A549 (cell line): ENCODE measurements around the gene PPME1. TPM values are rescaled to one million over a fixed set of nuclear protein-coding genes. Genes with fewer than 3 reads are reported as not detected.
A peak's percentile ranks its signal among the peaks of the same experiment; 100 is the strongest.

ENCODE experiments used
- ATAC-seq, 2 experiments: fragments of 200-7000 bp in 1 of 2; fragments of >200 bp in 1 of 2; cut with Nextera tagmentation in 1 of 2; cut with Tn5 transposase in 1 of 2; 3 replicates each; pipeline versions ENCODE4 v1.8.0 to v1.9.1; 2018 to 2020; ENCODE audit warnings: mild to moderate bottlenecking in 1 of 2, moderate library complexity in 1 of 2
- CTCF ChIA-PET: fragments of 300-600 bp; sonication (Branson Sonifier 250); formaldehyde crosslinking; extraction: SDS; loops from one replicate; lab custom pipeline; 2021; ENCODE audit warnings: antibody characterized with exemption, inconsistent platforms; lab: Yijun Ruan, JAX
- POLR2A ChIA-PET: fragments of 350-600 bp; formaldehyde crosslinking; extraction: SDS; loops from one replicate; lab custom pipeline; 2021; ENCODE audit warnings: antibody characterized with exemption, inconsistent platforms; lab: Yijun Ruan, JAX
- DNase-seq, 2 experiments: peaks; one replicate each; pipeline versions ENCODE4 v3.0.0 to v3.0.0-alpha.2; 2011 to 2016; ENCODE audit warnings: low read depth in 1 of 2, low spot score in 1 of 2
- FAIRE-seq: peaks from 2 replicates; lab custom pipeline; 2011; peaks lifted over from hg19 to GRCh38; lab: Jason Lieb, UNC
- H3K27ac ChIP-seq, 2 experiments: fragments of >200 bp; sonication (Bioruptor Twin); formaldehyde crosslinking; 3 replicates each; pipeline ENCODE4 v1.5.1; 2016 to 2017
- H3K4me1 ChIP-seq: fragments of >200 bp; sonication (Bioruptor Twin); formaldehyde crosslinking; 3 replicates; pipeline ENCODE4 v1.6.1; 2016
- H3K4me2 ChIP-seq: fragments of >200 bp; sonication (Bioruptor Twin); formaldehyde crosslinking; 3 replicates; pipeline ENCODE4 v1.6.1; 2016
- H3K4me3 ChIP-seq: fragments of >200 bp; sonication (Bioruptor Twin); formaldehyde crosslinking; 3 replicates; pipeline ENCODE4 v1.5.1; 2016
- H3K9me3 ChIP-seq: fragments of >200 bp; sonication (Bioruptor Twin); formaldehyde crosslinking; 3 replicates; pipeline ENCODE4 v1.6.1; 2016
- CBX8 ChIP-seq: fragments of 200-600 bp; sonication (generic); IDR thresholded peaks from 2 replicates; pipeline ENCODE4 v1.6.1; 2016
- CEBPB ChIP-seq, 2 experiments: fragments of >200 bp in 1 of 2; sonication (Bioruptor Twin) in 1 of 2; formaldehyde crosslinking in 1 of 2; IDR thresholded peaks; 2 replicates each; pipeline ENCODE4 v1.6.1; 2012 to 2016
- CHD4 ChIP-seq: fragments of 200-600 bp; sonication (generic); IDR thresholded peaks from 2 replicates; pipeline ENCODE4 v1.6.1; 2016; ENCODE audit warnings: antibody characterized with exemption, mild to moderate bottlenecking, borderline replicate concordance
- CTCF ChIP-seq: fragments of >200 bp; sonication (Bioruptor Twin); formaldehyde crosslinking; IDR thresholded peaks from 3 replicates; pipeline ENCODE4 v1.5.1; 2016
- FOSL2 ChIP-seq, 2 experiments: fragments of 450-650 bp in 1 of 2; fragments of >200 bp in 1 of 2; sonication (Bioruptor Twin) in 1 of 2; formaldehyde crosslinking; IDR thresholded peaks; 2 replicates each; pipeline versions ENCODE4 v1.5.0 to v1.6.1; 2016 to 2020; ENCODE audit warnings: mild to moderate bottlenecking in 1 of 2, moderate library complexity in 1 of 2
- GATA3 ChIP-seq: IDR thresholded peaks from 2 replicates; pipeline ENCODE4 v1.6.1; 2012; ENCODE audit warnings: borderline replicate concordance
- HOXB5 ChIP-seq: fragments of 250-450 bp; sonication (Bioruptor Pico); IDR thresholded peaks from 2 replicates; pipeline ENCODE4 v1.5.0; 2020; ENCODE audit warnings: mild to moderate bottlenecking, moderate library complexity
- JUNB ChIP-seq: fragments of >200 bp; sonication (Bioruptor Twin); formaldehyde crosslinking; IDR thresholded peaks from 2 replicates; pipeline ENCODE4 v1.6.1; 2016
- KDM1A ChIP-seq: fragments of 200-600 bp; sonication (generic); IDR thresholded peaks from 2 replicates; pipeline ENCODE4 v1.6.1; 2016; ENCODE audit warnings: low read depth, mild to moderate bottlenecking
- KDM5A ChIP-seq: fragments of 200-600 bp; sonication (generic); IDR thresholded peaks from 2 replicates; pipeline ENCODE4 v1.6.1; 2016; ENCODE audit warnings: antibody characterized with exemption, mild to moderate bottlenecking
- MAZ ChIP-seq: fragments of 150-350 bp; IDR thresholded peaks from 2 replicates; pipeline ENCODE4 v1.6.1; 2014; ENCODE audit warnings: antibody characterized with exemption, low read depth, low read length, borderline replicate concordance
- MYC ChIP-seq: IDR thresholded peaks from 2 replicates; pipeline ENCODE4 v1.6.1; 2012; ENCODE audit warnings: mild to moderate bottlenecking, inconsistent platforms, low read length, improper control_type of control experiment, borderline replicate concordance
- NFE2L2 ChIP-seq: fragments of 150-350 bp; conservative IDR thresholded peaks from 2 replicates; pipeline ENCODE4 v1.6.1; 2014; ENCODE audit warnings: low read length
- PHF8 ChIP-seq: fragments of 200-600 bp; sonication (generic); IDR thresholded peaks from 2 replicates; pipeline ENCODE4 v1.6.1; 2016; ENCODE audit warnings: low read depth, mild to moderate bottlenecking, antibody characterized with exemption, moderate library complexity, borderline replicate concordance
- POLR2AphosphoS2 ChIP-seq: conservative IDR thresholded peaks from 2 replicates; pipeline ENCODE4 v1.6.1; 2012; ENCODE audit warnings: low read length, improper control_type of control experiment, inconsistent platforms
- RFX5 ChIP-seq: fragments of 450-650 bp; IDR thresholded peaks from 2 replicates; pipeline ENCODE4 v1.7.1; 2014; ENCODE audit warnings: antibody characterized with exemption, mild to moderate bottlenecking, moderate library complexity
- SREBF2 ChIP-seq: fragments of 450-650 bp; IDR thresholded peaks from 2 replicates; pipeline ENCODE4 v1.6.1; 2014; ENCODE audit warnings: mild to moderate bottlenecking, moderate library complexity
- ZNF302 ChIP-seq: fragments of 250-450 bp; sonication (Bioruptor Pico); IDR thresholded peaks from 2 replicates; pipeline ENCODE4 v1.9.0; 2021; ENCODE audit warnings: inconsistent platforms, mild to moderate bottlenecking, moderate library complexity
- ZSCAN20 ChIP-seq: fragments of 250-450 bp; sonication (Bioruptor Pico); IDR thresholded peaks from 2 replicates; pipeline ENCODE4 v1.8.0; 2022; ENCODE audit warnings: mild to moderate bottlenecking, moderate library complexity
- WGBS: methylation state at CpG from one replicate; pipeline ENCODE4 v1.1.6; 2017; ENCODE audit errors: missing lambda C conversion rate; 5-methylcytosine and 5-hydroxymethylcytosine counted together
- polyA plus RNA-seq, 4 experiments: library from polyadenylated mRNA; depleted of rRNA in 3 of 4; stranded (reverse); fragments of >200 nt; fragmentation: RNase III in 1 of 4; extraction: RNeasy Plus Mini Kit Qiagen cat#74134 plus additional on column Dnase treatment in 1 of 4; gene quantifications; 2 replicates in 3 of 4; 3 replicates in 1 of 4; pipeline ENCODE4 v1.2.3, GENCODE V29; 2011 to 2017
- TF ChIP-seq, protein P1 (sequence below): IDR thresholded peaks from 2 replicates; pipeline ENCODE4 v1.6.1; 2012
- TF ChIP-seq, protein P2 (sequence below): fragments of >200 bp; sonication (Bioruptor Twin); formaldehyde crosslinking; IDR thresholded peaks from 3 replicates; pipeline ENCODE4 v1.6.1; 2016
- TF ChIP-seq, protein P3 (sequence below): fragments of 250-450 bp; sonication (Bioruptor Pico); IDR thresholded peaks from 2 replicates; pipeline ENCODE4 v1.5.0; 2021; ENCODE audit warnings: mild to moderate bottlenecking, moderate library complexity, borderline replicate concordance
- TF ChIP-seq, protein P4 (sequence below): fragments of >200 bp; sonication (Bioruptor Twin); formaldehyde crosslinking; IDR thresholded peaks from 2 replicates; pipeline ENCODE4 v1.6.1; 2016

The PPME1 gene
- polyA plus RNA-seq, 2 of the 4 experiments (the other 2 are of a cell fraction), result 82.6 to 89.8 TPM

DNA sequence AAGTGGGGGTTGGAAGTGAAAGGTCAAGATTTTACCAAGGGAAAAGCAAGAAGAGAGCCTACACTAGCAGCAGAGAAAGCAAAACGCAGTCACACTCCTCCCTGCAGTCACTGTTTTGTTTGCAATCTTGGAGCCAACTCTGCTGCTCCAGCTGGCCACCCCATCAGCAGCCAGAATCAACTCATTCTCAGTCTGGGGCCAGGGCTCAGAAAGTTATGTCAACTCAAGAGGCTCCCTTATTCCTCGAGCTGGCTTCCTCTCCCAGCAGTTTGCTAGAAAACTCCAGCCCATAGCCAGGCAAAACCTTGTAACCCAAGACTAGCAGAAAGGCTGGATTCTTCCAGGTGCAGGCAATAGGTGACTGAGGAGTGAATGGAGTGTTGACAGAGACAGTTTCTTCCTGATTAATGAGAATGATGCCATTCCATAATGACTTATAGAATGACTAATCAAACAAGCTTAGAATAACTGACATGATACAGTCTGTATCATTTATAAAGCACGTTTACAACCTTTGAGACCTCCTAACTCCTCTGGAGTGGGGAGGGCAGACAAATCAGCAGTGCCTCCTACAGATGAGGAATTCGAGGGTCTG lies 87.0 kb downstream of the PPME1 start:
- FAIRE-seq, result no peak
- Histone ChIP-seq H3K4me3 (no peak overlapping the region), H3K9me3 (no peaks in the 10 kb centered on the region), H3K4me2 (peak overlapping the region; percentile 30), H3K27ac (peak overlapping the region; percentile 69 to 83), H3K4me1 (peaks cover 53% of the 10 kb centered on the region)
- peak in 1 of 2 experiments; percentile 32 for DNase-seq
- CTCF ChIA-PET, result interaction anchor here (0.8 to 15.6 kb wide), 6 partner anchors 10 to 312 kb away, joined by 3 to 331 read pairs (median 4); no protein-coding TSS in a partner anchor
- POLR2A ChIA-PET, result interaction anchor here (1.5 kb wide), 1 partner anchor 21 kb away, joined by 6 read pairs; no protein-coding TSS in a partner anchor
- 14% methylated on average over 4 of the region's 4 CpGs for WGBS
- TF ChIP-seq MYC (no peak), FOSL2 (IDR thresholded peaks at IDR 0.05) (no peak), FOSL2 (CRISPR knock-in tag; IDR thresholded peaks at IDR 0.05) (peak; percentile 44; the same call in 1 of the 2 replicates), CBX8 (no peak), ZNF302 (CRISPR knock-in tag) (no peak), KDM5A (no peak), JUNB (peak; percentile 51), GATA3 (peak; percentile 51; the same call in 1 of the 2 replicates), ZSCAN20 (no peak), POLR2AphosphoS2 (0 out of 2 replicates have a peak, but pooled peaks have one; percentile 33), PHF8 (no peak)
- TF ChIP-seq, protein P1, sequence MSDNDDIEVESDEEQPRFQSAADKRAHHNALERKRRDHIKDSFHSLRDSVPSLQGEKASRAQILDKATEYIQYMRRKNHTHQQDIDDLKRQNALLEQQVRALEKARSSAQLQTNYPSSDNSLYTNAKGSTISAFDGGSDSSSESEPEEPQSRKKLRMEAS, result peak; percentile 41
- TF ChIP-seq, protein P2, sequence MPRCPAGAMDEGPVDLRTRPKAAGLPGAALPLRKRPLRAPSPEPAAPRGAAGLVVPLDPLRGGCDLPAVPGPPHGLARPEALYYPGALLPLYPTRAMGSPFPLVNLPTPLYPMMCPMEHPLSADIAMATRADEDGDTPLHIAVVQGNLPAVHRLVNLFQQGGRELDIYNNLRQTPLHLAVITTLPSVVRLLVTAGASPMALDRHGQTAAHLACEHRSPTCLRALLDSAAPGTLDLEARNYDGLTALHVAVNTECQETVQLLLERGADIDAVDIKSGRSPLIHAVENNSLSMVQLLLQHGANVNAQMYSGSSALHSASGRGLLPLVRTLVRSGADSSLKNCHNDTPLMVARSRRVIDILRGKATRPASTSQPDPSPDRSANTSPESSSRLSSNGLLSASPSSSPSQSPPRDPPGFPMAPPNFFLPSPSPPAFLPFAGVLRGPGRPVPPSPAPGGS, result no peak
- ATAC-seq, result peak in 1 of 2 experiments; percentile 30; a peak in 3 of 6 replicates

GRCh38 chr11:74262725-74263124 lies 91.6 kb downstream of the PPME1 start:
- no peak for FAIRE-seq
- no peak for ATAC-seq
- no peak overlapping the region for H3K4me3 ChIP-seq
- H3K4me1 ChIP-seq, result peaks cover 64% of the 10 kb centered on the region
- no peaks in the 10 kb centered on the region for H3K9me3 ChIP-seq
- H3K4me2 ChIP-seq, result no peak overlapping the region
- WGBS, result 75% methylated on average over 2 of the region's 2 CpGs
- CTCF ChIA-PET, result interaction anchor here (1.3 to 15.6 kb wide), 2 partner anchors 35 to 183 kb away, joined by 3 to 331 read pairs; no protein-coding TSS in a partner anchor
- no peak for DNase-seq
- peak overlapping the region; percentile 22 to 81; a peak in 5 of 6 replicates for H3K27ac ChIP-seq
- POLR2A ChIA-PET, result no interaction called here
- TF ChIP-seq HOXB5 (CRISPR knock-in tag), result no peak
- TF ChIP-seq KDM1A, result no peak
- no peak for TF ChIP-seq CHD4
- TF ChIP-seq KDM5A, result no peak
- TF ChIP-seq, protein P2, result no peak
- TF ChIP-seq RFX5, result no peak
- TF ChIP-seq MAZ, result no peak
- TF ChIP-seq SREBF2, result no peak
- TF ChIP-seq NFE2L2, result no peak
- TF ChIP-seq, protein P3, sequence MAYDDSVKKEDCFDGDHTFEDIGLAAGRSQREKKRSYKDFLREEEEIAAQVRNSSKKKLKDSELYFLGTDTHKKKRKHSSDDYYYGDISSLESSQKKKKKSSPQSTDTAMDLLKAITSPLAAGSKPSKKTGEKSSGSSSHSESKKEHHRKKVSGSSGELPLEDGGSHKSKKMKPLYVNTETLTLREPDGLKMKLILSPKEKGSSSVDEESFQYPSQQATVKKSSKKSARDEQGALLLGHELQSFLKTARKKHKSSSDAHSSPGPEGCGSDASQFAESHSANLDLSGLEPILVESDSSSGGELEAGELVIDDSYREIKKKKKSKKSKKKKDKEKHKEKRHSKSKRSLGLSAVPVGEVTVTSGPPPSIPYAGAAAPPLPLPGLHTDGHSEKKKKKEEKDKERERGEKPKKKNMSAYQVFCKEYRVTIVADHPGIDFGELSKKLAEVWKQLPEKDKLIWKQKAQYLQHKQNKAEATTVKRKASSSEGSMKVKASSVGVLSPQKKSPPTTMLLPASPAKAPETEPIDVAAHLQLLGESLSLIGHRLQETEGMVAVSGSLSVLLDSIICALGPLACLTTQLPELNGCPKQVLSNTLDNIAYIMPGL, result no peak
- no peak for TF ChIP-seq CTCF
- no peak for TF ChIP-seq CEBPB (IDR thresholded peaks at IDR 0.05)
- TF ChIP-seq, protein P4, sequence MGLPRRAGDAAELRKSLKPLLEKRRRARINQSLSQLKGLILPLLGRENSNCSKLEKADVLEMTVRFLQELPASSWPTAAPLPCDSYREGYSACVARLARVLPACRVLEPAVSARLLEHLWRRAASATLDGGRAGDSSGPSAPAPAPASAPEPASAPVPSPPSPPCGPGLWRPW, result no peak
